HG03575 (cell line): Measurements from ENCODE around the gene GARS1.

Source experiments
- ATAC-seq: cut with Tn5 transposase; IDR thresholded peaks from one replicate; pipeline ENCODE4 v1.9.1; 2021; ENCODE audit not compliant: unreplicated experiment, insufficient number of reproducible peaks, low FRiP score; ENCODE audit errors: extremely low read depth

The GARS1 gene, protein sequence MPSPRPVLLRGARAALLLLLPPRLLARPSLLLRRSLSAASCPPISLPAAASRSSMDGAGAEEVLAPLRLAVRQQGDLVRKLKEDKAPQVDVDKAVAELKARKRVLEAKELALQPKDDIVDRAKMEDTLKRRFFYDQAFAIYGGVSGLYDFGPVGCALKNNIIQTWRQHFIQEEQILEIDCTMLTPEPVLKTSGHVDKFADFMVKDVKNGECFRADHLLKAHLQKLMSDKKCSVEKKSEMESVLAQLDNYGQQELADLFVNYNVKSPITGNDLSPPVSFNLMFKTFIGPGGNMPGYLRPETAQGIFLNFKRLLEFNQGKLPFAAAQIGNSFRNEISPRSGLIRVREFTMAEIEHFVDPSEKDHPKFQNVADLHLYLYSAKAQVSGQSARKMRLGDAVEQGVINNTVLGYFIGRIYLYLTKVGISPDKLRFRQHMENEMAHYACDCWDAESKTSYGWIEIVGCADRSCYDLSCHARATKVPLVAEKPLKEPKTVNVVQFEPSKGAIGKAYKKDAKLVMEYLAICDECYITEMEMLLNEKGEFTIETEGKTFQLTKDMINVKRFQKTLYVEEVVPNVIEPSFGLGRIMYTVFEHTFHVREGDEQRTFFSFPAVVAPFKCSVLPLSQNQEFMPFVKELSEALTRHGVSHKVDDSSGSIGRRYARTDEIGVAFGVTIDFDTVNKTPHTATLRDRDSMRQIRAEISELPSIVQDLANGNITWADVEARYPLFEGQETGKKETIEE

GRCh38 chr7:30594540-30595435, at the start of gene GARS1:
Gene GARS1 (plus strand): TSS chr7:30594878. CDS start chr7:30594922, 44 bp downstream.
- peak; percentile 36 for ATAC-seq

GRCh38 chr7:30545791-30546555, 48.7 kb upstream of the GARS1 start:
- no peak for ATAC-seq

DNA sequence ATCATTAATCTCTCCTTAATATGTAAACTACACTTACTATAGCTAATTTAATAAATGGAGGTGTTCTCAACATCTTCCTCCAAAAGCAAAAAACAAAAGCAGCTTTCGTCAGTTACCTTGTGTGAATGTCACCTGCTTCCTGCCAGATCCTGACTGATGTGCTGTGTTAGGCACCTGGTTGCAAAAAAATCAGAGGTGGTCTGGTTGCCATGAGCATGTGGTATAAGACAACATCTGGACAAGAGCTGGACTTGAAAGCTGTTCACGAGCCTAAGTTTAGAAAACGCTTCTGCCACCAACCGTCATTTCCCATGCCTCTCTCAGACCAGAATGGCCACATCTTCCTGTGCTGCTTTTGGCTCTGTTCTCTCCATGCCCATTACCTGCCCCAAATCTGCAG, 48.1 kb upstream of the GARS1 start:
- no peak for ATAC-seq

DNA sequence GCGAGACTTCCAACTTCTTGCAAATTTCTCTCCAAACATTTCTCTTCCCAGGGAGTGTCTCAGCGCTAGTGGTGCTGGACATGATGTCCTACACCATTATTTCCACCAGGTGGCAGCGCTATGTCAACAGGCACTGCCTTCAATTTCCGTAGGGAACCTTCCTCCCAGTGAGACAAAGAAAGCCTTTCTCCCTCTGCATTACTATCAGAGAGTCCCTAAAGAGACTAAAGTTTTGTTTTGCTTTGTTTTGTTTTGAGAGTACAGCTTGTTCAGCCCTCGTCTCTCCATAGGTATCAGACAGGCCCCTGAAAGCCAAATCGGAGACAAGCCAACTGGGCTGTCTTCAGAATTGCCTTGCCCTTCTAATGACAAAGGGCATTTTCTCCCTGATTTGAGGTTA, 45.8 kb upstream of the GARS1 start:
- ATAC-seq: no peak

GRCh38 chr7:30549931-30550493, 44.7 kb upstream of the GARS1 start:
- ATAC-seq: no peak

- no peak for ATAC-seq
Observed at GRCh38 chr7:30552330-30552729, 42.3 kb upstream of the GARS1 start.

- no peak for ATAC-seq
Observed at GRCh38 chr7:30553141-30553540, 41.5 kb upstream of the GARS1 start.

DNA sequence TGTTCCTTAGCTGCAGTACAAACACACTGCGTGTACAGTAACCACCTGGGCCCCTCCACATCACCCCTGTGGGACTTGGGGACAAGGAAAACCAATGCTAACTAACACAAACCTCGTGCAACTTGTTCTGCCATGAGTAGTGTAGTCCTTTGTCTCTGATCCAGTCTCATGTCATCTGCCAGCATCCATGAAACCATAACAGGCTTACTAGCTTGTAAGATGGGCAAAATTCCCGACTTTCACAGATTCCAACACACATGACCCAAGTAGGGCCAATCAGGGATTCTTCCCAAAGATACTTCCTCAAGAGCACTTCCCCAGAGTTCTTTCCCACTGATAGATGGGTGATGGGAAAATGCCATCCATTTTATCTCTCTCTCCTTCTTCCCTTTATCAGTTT, 41.1 kb upstream of the GARS1 start:
- no peak for ATAC-seq

DNA sequence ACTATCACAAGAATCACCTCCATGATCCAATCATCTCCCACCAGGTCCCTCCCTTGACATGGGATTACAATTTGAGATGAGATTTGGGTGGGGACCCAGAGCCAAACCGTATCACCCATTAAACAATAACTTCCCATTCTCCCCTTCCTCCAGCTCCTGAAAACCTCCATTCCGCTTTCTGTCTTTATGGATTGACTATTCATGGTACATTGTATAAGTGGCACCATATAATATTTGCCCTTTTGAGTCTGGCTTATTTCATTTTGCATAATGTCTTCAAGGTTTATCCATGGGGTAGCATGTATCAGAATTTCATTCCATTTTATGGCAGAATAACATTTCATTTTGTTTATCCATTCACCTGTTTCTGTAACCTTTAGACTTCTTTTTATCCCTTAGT, 39.2 kb upstream of the GARS1 start:
- no peak for ATAC-seq

DNA sequence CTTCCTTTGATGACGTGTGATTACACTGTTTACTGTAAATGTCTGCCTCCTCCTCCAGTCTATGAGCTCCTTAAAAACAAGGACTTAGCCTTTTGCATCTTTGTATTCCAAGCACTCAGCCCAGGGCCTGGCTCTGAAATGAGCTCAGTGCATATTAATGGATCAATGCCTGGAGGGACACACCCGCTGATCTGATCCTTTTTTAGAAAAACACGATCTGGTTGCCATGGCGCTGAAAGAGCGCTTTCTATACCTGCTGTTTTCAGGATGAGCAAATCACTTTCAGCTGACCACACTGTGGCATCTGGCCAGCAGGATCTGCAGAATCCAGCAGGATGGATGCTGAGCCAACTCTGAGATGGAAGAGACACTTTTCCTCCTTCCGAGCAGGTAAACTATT, 37.8 kb upstream of the GARS1 start:
- ATAC-seq: no peak

DNA sequence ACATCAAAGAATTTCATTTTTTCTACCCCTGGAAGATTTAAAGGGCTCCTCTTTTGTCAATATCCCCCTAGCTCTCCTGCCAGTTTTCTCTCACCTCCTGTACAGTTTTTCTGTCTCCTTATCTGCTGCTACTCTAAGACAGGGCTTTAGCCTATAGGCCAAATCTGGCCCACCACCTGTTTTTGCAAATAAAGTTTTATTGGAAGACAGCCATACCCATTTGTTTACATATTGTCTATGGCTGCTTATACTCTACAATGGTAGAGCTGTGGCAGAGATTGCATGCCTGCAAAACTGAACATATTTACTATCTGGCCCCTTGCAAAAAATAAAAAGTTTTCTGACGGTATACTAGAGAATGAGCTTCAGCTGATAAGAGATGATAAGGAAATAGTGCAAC, 37.4 kb upstream of the GARS1 start:
- no peak for ATAC-seq

DNA sequence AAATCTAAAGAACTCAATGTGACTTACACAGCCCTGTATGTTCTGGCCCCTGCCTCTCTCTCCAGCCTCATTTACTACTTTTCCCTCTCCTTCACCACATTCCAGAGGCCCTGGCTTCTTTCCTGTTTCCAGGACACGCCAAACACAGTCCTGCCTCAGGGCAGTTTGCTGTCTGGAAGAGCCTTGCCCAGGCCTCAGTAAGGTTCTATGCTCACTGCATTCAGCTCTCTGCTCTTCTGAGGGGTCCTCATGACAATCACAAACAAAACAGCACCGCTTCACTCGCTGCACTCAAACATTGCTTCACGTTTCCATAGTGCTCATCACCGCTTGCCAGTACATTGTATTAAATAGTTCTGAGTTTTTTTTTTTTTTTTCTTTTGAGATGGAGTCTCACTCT, 35.1 kb upstream of the GARS1 start:
- ATAC-seq: no peak

DNA sequence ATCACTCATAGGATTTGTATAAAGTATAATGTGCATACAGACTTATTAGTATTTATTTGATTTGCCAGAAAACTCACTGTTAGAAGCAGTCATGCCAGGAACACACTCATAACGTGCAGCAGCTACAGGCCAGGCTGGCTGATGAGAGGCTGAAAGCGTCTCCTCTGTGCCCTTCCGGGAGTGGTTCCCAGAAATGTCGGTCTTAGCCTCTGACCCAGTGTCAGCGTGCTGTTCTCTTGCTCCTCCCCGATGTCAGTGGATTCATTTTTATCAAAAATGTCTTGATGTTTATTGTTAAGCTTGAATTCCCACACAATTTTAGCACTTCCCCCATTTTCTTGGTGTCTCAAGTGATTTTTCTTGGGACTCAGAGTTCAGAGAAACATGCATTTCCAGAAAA, 33.3 kb upstream of the GARS1 start:
- no peak for ATAC-seq

DNA sequence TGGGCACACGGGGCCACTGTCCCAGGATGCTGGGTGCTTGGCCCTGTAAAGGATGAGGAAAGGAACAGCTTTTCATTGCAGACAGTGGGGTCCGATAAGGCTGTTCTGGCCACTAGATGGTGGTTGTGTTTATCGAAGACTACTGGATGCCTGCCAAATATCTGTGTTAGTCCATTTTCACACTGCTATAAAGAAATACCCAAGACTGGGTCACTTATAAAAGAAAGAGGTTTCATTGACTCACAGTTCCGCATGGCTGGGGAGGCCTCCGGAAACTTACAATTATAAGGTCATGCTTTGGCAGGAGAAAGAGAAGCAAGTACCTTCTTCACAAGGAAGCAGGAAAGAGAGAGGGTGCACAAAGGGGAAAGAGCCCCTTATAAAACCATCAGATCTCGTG, 32.2 kb upstream of the GARS1 start:
- ATAC-seq: no peak

- ATAC-seq: no peak
Observed at GRCh38 chr7:30562909-30563308, 31.8 kb upstream of the GARS1 start.

DNA sequence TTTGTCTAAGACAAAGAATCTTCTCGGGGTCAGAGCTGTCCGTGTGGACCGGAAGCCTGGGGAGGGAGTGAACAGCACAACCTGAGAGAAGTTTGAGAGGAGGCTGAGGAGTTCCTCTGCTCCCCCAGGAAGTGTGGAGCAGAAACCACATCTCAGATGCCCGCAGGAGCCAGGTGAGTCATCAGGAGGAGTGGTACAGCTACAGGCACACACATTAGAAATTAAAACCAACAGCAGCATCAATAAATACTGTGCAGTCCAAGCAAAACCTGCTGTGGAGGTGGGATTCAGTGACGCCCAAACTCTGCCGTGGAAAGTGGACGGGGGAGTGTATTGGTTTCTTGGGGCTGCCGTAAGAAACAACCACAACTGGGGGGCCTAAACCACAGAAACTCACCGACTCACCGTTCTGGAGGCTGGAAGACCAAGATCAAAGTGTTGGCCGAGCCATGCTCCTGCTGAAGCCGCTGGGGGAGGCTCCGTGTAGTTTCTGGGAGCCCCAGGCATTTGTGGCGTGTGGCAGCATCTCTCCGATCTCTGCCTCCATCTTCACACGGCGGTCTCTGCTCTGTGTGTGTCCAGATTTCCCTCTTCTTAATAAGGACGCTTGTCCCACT, 31.2 kb upstream of the GARS1 start:
- no peak for ATAC-seq

GRCh38 chr7:30564243-30564892, 30.3 kb upstream of the GARS1 start:
- ATAC-seq: no peak

GRCh38 chr7:30566596-30566995, 28.1 kb upstream of the GARS1 start:
- ATAC-seq: no peak
